Glomerular endothelial cell (primary cell): ENCODE measurements around the gene MAP1B. TPM values are rescaled to one million over a fixed set of nuclear protein-coding genes. Genes with fewer than 3 reads are reported as not detected.

ENCODE experiments used
- DNase-seq: peaks from one replicate; pipeline ENCODE4 v3.0.0-alpha.2; 2011; ENCODE audit warnings: low read depth, low spot score; ENCODE audit errors: extremely low read depth
- total RNA-seq: library from RNA; depleted of rRNA; stranded (reverse); fragments of >200 nt; gene quantifications from 2 replicates; pipeline ENCODE4 v1.2.3, GENCODE V29; 2015

The MAP1B gene
- total RNA-seq, 1 donor from 2014 or later, result 401 TPM

GRCh38 chr5:72187388-72188075 lies 80.3 kb downstream of the MAP1B start:
- no peak for DNase-seq

- no peak for DNase-seq
Observed at GRCh38 chr5:72188166-72188565, 80.9 kb downstream of the MAP1B start.

GRCh38 chr5:72189146-72189545 lies 81.9 kb downstream of the MAP1B start:
- no peak for DNase-seq

GRCh38 chr5:72191404-72191803 lies 84.1 kb downstream of the MAP1B start:
- no peak for DNase-seq

GRCh38 chr5:72194846-72195245 lies 87.6 kb downstream of the MAP1B start:
- no peak for DNase-seq

- DNase-seq, result no peak
Observed at GRCh38 chr5:72195581-72195980, 88.3 kb downstream of the MAP1B start.

- no peak for DNase-seq
Observed at GRCh38 chr5:72197393-72197792, 90.1 kb downstream of the MAP1B start.

- DNase-seq, result no peak
Observed at GRCh38 chr5:72199681-72200080, 92.4 kb downstream of the MAP1B start.

GRCh38 chr5:72202331-72202825 lies 95.1 kb downstream of the MAP1B start:
- DNase-seq, result no peak

GRCh38 chr5:72203251-72203845 lies 96.1 kb downstream of the MAP1B start:
- no peak for DNase-seq

GRCh38 chr5:72204946-72205345 lies 97.7 kb downstream of the MAP1B start:
- no peak for DNase-seq

GRCh38 chr5:72205431-72206009 lies 98.2 kb downstream of the MAP1B start:
- no peak for DNase-seq

- no peak for DNase-seq
Observed at GRCh38 chr5:72206160-72206559, 98.9 kb downstream of the MAP1B start.

- no peak for DNase-seq
Observed at GRCh38 chr5:72206994-72207393, 99.7 kb downstream of the MAP1B start.

- no peak for DNase-seq
Observed at GRCh38 chr5:72208324-72208926, 101.2 kb downstream of the MAP1B start.

- DNase-seq, result no peak
Observed at GRCh38 chr5:72209147-72210115, 102.2 kb downstream of the MAP1B start.

GRCh38 chr5:72210888-72211678 lies 103.8 kb downstream of the MAP1B start:
- DNase-seq, result peak; percentile 73

GRCh38 chr5:72212171-72212570 lies 104.9 kb downstream of the MAP1B start:
- DNase-seq, result no peak

GRCh38 chr5:72213482-72213881 lies 106.2 kb downstream of the MAP1B start:
- DNase-seq, result no peak

GRCh38 chr5:72214168-72214567 lies 106.9 kb downstream of the MAP1B start:
- DNase-seq, result no peak
